Hepatocyte (in vitro differentiated cells): ENCODE data around the gene SUMO4. TPM values are rescaled to one million over a fixed set of nuclear protein-coding genes. Genes with fewer than 3 reads are reported as not detected.

Experiments used
- DNase-seq: peaks from one replicate; pipeline ENCODE4 v3.0.0-alpha.2; 2016; ENCODE audit warnings: low spot score
- H2AFZ ChIP-seq: fragments of 200-600 bp; sonication (generic); 2 replicates; pipeline ENCODE4 v1.6.0; 2016; ENCODE audit warnings: antibody characterized with exemption, mild to moderate bottlenecking
- H3K27ac ChIP-seq: fragments of 200-600 bp; sonication (generic); 2 replicates; pipeline ENCODE4 v1.5.1; 2016; ENCODE audit warnings: mild to moderate bottlenecking
- H3K27me3 ChIP-seq: fragments of 200-600 bp; sonication (generic); 2 replicates; pipeline ENCODE4 v1.6.1; 2016
- H3K36me3 ChIP-seq: fragments of 200-600 bp; sonication (generic); replicated peaks from 2 replicates; pipeline ENCODE4 v1.5.1; 2016; ENCODE audit warnings: low read depth; ENCODE audit not compliant: insufficient read depth
- H3K4me1 ChIP-seq: fragments of 200-600 bp; sonication (generic); 2 replicates; pipeline ENCODE4 v1.5.1; 2016; ENCODE audit warnings: mild to moderate bottlenecking, moderate library complexity; ENCODE audit not compliant: insufficient read depth
- H3K4me2 ChIP-seq: fragments of 200-600 bp; sonication (generic); 2 replicates; pipeline ENCODE4 v1.6.0; 2016
- H3K4me3 ChIP-seq: fragments of 200-600 bp; sonication (generic); 2 replicates; pipeline ENCODE4 v1.5.1; 2016; ENCODE audit warnings: mild to moderate bottlenecking
- H3K79me2 ChIP-seq: fragments of 200-600 bp; sonication (generic); 2 replicates; pipeline ENCODE4 v1.6.0; 2017; ENCODE audit warnings: mild to moderate bottlenecking
- H3K9me2 ChIP-seq: fragments of 200-600 bp; sonication (generic); replicated peaks from 2 replicates; pipeline ENCODE4 v1.6.0; 2017; ENCODE audit warnings: mild to moderate bottlenecking; ENCODE audit not compliant: insufficient read depth
- H3K9me3 ChIP-seq: fragments of 200-600 bp; sonication (generic); 2 replicates; pipeline ENCODE4 v1.5.1; 2016; ENCODE audit warnings: low read depth, mild to moderate bottlenecking
- H4K20me1 ChIP-seq: fragments of 200-600 bp; sonication (generic); 2 replicates; pipeline ENCODE4 v1.6.0; 2016; ENCODE audit warnings: mild to moderate bottlenecking; ENCODE audit not compliant: insufficient read depth, poor library complexity, severe bottlenecking
- CTCF ChIP-seq: fragments of 200-600 bp; sonication (generic); IDR thresholded peaks from 2 replicates; pipeline ENCODE4 v1.5.1; 2016; ENCODE audit warnings: antibody characterized with exemption, mild to moderate bottlenecking; ENCODE audit not compliant: poor library complexity
- EZH2 ChIP-seq: fragments of 200-600 bp; sonication (generic); IDR thresholded peaks from 2 replicates; pipeline ENCODE4 v1.6.1; 2016; ENCODE audit warnings: antibody characterized with exemption, mild to moderate bottlenecking, borderline replicate concordance
- EZH2phosphoT487 ChIP-seq: fragments of 200-600 bp; sonication (generic); IDR thresholded peaks from one replicate; pipeline ENCODE4 v1.6.1; 2018; ENCODE audit warnings: antibody characterized with exemption, mild to moderate bottlenecking, low read depth, moderate library complexity; ENCODE audit not compliant: unreplicated experiment, severe bottlenecking
- WGBS: methylation state at CpG from one replicate; pipeline ENCODE4 v1.1.6; 2016; ENCODE audit warnings: low lambda C conversion rate; ENCODE audit errors: missing lambda C conversion rate; 5-methylcytosine and 5-hydroxymethylcytosine counted together
- polyA plus RNA-seq: library from polyadenylated mRNA; unstranded; fragments of >200 nt; fragmentation: Nextera tagmentation; extraction: Ambion mirVana; gene quantifications from 2 replicates; pipeline ENCODE4 v1.2.1, GENCODE V29; 2016
- total RNA-seq: library from RNA; depleted of rRNA; stranded (reverse); fragments of >200 nt; gene quantifications from 2 replicates; pipeline ENCODE4 v1.2.3, GENCODE V29; 2014

Gene SUMO4
- total and polyA plus RNA-seq, 2 experiments from 2014 or later: 0.36 to 2.6 TPM

GRCh38 chr6:149392535-149392934 lies 7.5 kb upstream of the SUMO4 start:
- TF ChIP-seq EZH2 (no peak), EZH2phosphoT487 (no peak), CTCF (no peak)
- Histone ChIP-seq H3K27ac (no peak overlapping the region), H3K79me2 (peaks cover 72% of the 10 kb centered on the region), H3K4me2 (no peak overlapping the region), H3K9me2 (no peaks in the 10 kb centered on the region), H3K36me3 (no peaks in the 10 kb centered on the region), H2AFZ (no peak overlapping the region), H4K20me1 (peaks cover 13% of the 10 kb centered on the region), H3K4me3 (no peak overlapping the region), H3K4me1 (peaks cover 10% of the 10 kb centered on the region), H3K27me3 (no peaks in the 10 kb centered on the region), H3K9me3 (no peaks in the 10 kb centered on the region)
- no peak for DNase-seq

- H3K4me1 ChIP-seq: peaks cover 7% of the 10 kb centered on the region
- no peaks in the 10 kb centered on the region for H3K9me3 ChIP-seq
These were observed 6.9 kb upstream of the SUMO4 start for GRCh38 chr6:149393002-149393679.

GRCh38 chr6:149395185-149395584 lies 4.9 kb upstream of the SUMO4 start:
- Histone ChIP-seq H3K4me3 (no peak overlapping the region), H3K4me2 (no peak overlapping the region), H3K4me1 (peaks cover 7% of the 10 kb centered on the region), H4K20me1 (peaks cover 13% of the 10 kb centered on the region), H2AFZ (no peak overlapping the region), H3K27ac (no peak overlapping the region), H3K79me2 (peaks cover 63% of the 10 kb centered on the region), H3K9me2 (no peaks in the 10 kb centered on the region), H3K27me3 (no peaks in the 10 kb centered on the region), H3K9me3 (no peaks in the 10 kb centered on the region), H3K36me3 (no peaks in the 10 kb centered on the region)
- DNase-seq: no peak
- TF ChIP-seq EZH2 (no peak), EZH2phosphoT487 (no peak), CTCF (no peak)

More at GRCh38 chr6:149393002-149393679, 6.9 kb upstream of the SUMO4 start:
- Histone ChIP-seq H3K4me3 (no peak overlapping the region), H3K79me2 (peaks cover 72% of the 10 kb centered on the region), H3K36me3 (no peaks in the 10 kb centered on the region), H3K4me2 (no peak overlapping the region), H2AFZ (no peak overlapping the region), H3K27ac (no peak overlapping the region), H3K27me3 (no peaks in the 10 kb centered on the region), H3K9me2 (no peaks in the 10 kb centered on the region), H4K20me1 (peaks cover 13% of the 10 kb centered on the region)
- no peak for DNase-seq
- TF ChIP-seq EZH2phosphoT487 (no peak), EZH2 (no peak), CTCF (no peak)

GRCh38 chr6:149397384-149397783 lies 2.7 kb upstream of the SUMO4 start:
- H3K36me3 ChIP-seq: no peaks in the 10 kb centered on the region
- WGBS: 96% methylated on average over 6 of the region's 6 CpGs
- peaks cover 13% of the 10 kb centered on the region for H4K20me1 ChIP-seq
- H3K4me2 ChIP-seq: no peak overlapping the region
- DNase-seq: no peak
- TF ChIP-seq EZH2phosphoT487 (no peak), CTCF (no peak), EZH2 (no peak)
- no peak overlapping the region for H3K27ac ChIP-seq
- H3K9me2 ChIP-seq: no peaks in the 10 kb centered on the region
- no peak overlapping the region for H3K4me3 ChIP-seq
- no peaks in the 10 kb centered on the region for H3K9me3 ChIP-seq
- no peak overlapping the region for H2AFZ ChIP-seq
- peaks cover 7% of the 10 kb centered on the region for H3K4me1 ChIP-seq
- H3K79me2 ChIP-seq: peaks cover 43% of the 10 kb centered on the region
- H3K27me3 ChIP-seq: no peaks in the 10 kb centered on the region
